SH-SY5Y (cell line): ENCODE measurements around the gene OTOGL.

ENCODE experiments used
- GATA2 ChIP-seq: IDR thresholded peaks from 2 replicates; pipeline ENCODE4 v1.6.1; 2011; ENCODE audit warnings: mild to moderate bottlenecking, low read depth, low read length
- GATA3 ChIP-seq: IDR thresholded peaks from 2 replicates; pipeline ENCODE4 v1.6.1; 2011; ENCODE audit warnings: low read depth, mild to moderate bottlenecking, low read length, moderate library complexity

Gene OTOGL

GRCh38 chr12:80313209-80313608 is 213.9 kb downstream of the OTOGL start:
- TF ChIP-seq GATA3 (no peak), GATA2 (no peak)

GRCh38 chr12:80314741-80315140 is 215.4 kb downstream of the OTOGL start:
- TF ChIP-seq GATA2 (no peak), GATA3 (no peak)

GRCh38 chr12:80316222-80316621 is 216.9 kb downstream of the OTOGL start:
- TF ChIP-seq GATA2 (no peak), GATA3 (no peak)

GRCh38 chr12:80317307-80317706 is 218.0 kb downstream of the OTOGL start:
- no peak for TF ChIP-seq GATA2

- TF ChIP-seq GATA3, result no peak
- TF ChIP-seq GATA2, result no peak
Measured at GRCh38 chr12:80317899-80318298, 218.6 kb downstream of the OTOGL start.

- TF ChIP-seq GATA2 (no peak), GATA3 (no peak)
Measured at GRCh38 chr12:80320121-80320678, 220.9 kb downstream of the OTOGL start.

GRCh38 chr12:80321653-80322052 is 222.3 kb downstream of the OTOGL start:
- no peak for TF ChIP-seq GATA3
- no peak for TF ChIP-seq GATA2

- TF ChIP-seq GATA3, result no peak
- TF ChIP-seq GATA2, result no peak
Measured at GRCh38 chr12:80325167-80325959, 226.0 kb downstream of the OTOGL start.

- TF ChIP-seq GATA3, result no peak
- TF ChIP-seq GATA2, result no peak
Measured at GRCh38 chr12:80332827-80333226, 233.5 kb downstream of the OTOGL start.

GRCh38 chr12:80352474-80352873 is 253.1 kb downstream of the OTOGL start:
- TF ChIP-seq GATA3 (no peak), GATA2 (no peak)

- TF ChIP-seq GATA2 (no peak), GATA3 (no peak)
Measured at GRCh38 chr12:80353254-80353653, 253.9 kb downstream of the OTOGL start.

GRCh38 chr12:80356097-80356496 is 256.8 kb downstream of the OTOGL start:
- TF ChIP-seq GATA3 (no peak), GATA2 (no peak)

- no peak for TF ChIP-seq GATA2
Measured at GRCh38 chr12:80359703-80360102, 260.4 kb downstream of the OTOGL start.

- TF ChIP-seq GATA3 (no peak), GATA2 (no peak)
Measured at GRCh38 chr12:80364056-80364455, 264.7 kb downstream of the OTOGL start.

- TF ChIP-seq GATA3, result no peak
- no peak for TF ChIP-seq GATA2
Measured at GRCh38 chr12:80373666-80374065, 274.3 kb downstream of the OTOGL start.
